CD4-positive, alpha-beta T cell treated with Interleukin-17A for 4 hours (primary cell): ENCODE results near the gene MSLN.
"Not testable (repeated sequence)": the region's sequence is repeated elsewhere in the genome, so short reads cannot be mapped to it uniquely, and the experiment has no call there.

ENCODE experiments used
- DNase-seq: peaks from one replicate; pipeline ENCODE4 v3.0.0-alpha.2; 2020; ENCODE audit warnings: mixed read lengths

MSLN gene

DNA sequence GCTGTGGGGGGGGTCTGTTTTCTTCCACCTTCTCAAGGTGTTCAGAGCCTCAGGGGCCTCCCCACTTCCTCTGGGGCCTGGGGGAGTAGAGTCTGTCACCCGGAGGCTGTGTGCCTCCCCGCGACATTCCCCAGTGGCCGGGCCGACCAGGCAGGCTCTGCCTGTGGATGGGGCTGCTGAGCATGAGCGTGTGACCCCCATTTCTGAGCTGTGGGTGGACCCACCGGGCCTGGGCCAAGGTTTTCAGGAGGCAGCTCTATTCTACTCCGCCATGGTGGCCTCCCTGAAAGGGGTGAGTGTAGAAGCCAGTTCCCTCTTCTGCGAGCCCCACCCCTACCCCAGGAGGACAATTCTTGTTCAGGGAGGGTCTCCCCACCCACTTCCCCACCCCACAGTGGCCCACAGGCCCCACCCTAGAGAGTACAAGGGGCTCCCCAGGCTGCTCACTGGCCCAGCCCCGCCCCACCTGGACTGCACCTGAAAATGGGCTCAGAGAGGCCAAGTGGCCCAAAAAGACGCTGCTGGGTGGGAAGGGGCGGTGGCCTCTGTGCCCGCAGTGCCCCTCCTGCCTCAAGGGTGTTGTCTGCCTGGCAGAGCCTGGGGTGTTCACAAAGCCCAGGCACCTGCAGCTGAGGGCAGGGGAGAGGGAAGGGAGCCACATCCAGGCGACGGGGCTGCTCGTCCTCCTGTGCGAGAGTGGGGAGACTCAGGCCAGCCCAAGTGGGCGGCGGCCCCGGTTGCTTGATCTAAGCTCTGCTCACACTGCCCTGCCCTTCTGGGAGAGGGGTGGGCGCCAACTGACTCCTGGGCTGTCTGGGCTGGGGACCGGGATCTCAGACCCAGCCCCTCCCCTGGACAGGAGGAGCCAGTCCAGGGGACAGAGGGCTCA lies 1.3 kb downstream of the MSLN start:
- no peak for DNase-seq

DNA sequence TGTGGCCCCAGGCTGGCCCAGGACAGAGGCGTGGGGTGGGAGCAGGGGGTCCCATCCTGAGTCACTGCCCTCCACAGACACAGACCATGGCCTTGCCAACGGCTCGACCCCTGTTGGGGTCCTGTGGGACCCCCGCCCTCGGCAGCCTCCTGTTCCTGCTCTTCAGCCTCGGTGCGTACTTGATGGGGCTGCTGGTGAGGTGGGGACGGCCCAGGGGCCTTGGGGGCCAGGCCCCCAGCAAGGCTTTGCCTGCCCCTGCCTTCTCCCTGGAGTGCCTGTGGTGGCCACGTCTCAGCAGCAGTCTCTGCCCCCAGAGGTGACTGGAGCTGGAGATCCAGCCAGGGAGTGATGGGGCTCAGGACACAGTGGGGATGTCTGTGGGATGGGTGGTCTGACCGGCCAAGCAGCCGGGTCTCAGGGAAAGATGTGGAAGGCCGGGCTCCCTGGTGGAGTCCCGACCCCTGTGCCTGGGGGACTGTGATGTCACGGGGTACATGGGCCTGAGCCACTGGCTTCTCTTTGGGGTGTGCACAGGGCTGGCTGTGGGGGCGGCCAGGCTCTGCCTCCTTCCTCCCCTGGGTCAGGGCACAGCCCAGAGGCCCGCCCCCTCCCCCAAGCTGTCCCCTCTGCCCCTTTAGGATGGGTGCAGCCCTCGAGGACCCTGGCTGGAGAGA lies 2.2 kb downstream of the MSLN start:
- DNase-seq: no peak

DNA sequence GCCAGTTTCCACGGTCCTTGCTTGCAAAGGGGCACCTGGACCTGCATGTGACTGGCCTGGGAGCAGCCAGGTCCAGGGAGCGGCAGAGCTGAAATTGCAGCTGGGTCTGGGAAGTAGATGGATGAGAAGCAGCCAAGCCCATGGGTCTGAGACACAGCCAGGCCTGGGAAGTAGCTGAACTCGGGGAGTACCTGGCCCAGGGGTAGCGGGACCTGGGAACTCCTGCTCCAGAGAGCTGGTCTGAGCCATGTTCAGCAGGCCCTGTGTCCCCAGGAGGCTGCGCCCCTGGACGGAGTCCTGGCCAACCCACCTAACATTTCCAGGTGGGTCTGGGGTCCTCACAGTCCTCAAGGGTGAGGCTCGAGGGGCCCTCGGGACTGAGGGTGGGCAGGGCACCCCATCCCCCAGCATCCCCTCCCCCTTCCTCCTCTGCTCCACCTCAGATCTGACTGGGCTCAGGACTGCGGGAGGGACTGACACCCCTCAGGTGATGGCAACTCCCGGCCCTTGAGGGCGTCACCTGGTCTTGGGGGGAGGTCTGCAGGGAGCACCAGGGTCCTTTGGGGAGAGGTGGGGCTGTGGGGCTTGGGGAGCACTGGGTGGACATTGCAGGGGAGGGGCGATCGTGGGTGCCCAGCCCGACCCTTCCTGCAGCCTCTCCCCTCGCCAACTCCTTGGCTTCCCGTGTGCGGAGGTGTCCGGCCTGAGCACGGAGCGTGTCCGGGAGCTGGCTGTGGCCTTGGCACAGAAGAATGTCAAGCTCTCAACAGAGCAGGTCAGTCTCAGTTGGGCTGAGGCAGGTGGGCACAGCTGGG lies 3.0 kb downstream of the MSLN start:
- no peak for DNase-seq

DNA sequence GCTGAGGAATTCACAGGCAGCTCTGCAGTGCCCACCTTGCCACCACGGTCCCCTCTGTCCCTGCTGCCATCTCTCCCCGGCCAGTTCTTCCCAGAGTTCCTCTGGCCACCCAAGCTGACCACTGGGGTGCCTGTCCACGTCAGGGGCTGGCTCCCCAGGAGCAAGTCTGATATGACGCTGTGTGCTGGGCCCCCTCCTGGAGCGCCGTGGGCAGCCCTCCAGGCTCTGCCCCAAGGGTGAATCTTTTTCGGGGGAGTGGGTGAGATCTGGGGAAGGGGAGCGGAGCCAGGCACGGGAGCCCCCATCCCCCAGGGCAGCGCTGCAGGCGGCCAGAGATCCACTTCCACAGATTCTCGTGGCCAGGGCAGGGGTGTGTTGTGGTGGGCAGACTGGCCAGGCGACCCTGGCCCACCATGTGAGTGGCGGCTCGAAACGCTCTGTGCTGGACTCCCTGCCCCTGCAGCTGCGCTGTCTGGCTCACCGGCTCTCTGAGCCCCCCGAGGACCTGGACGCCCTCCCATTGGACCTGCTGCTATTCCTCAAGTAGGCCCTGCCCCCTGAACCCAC lies 3.7 kb downstream of the MSLN start:
- no peak for DNase-seq

DNA sequence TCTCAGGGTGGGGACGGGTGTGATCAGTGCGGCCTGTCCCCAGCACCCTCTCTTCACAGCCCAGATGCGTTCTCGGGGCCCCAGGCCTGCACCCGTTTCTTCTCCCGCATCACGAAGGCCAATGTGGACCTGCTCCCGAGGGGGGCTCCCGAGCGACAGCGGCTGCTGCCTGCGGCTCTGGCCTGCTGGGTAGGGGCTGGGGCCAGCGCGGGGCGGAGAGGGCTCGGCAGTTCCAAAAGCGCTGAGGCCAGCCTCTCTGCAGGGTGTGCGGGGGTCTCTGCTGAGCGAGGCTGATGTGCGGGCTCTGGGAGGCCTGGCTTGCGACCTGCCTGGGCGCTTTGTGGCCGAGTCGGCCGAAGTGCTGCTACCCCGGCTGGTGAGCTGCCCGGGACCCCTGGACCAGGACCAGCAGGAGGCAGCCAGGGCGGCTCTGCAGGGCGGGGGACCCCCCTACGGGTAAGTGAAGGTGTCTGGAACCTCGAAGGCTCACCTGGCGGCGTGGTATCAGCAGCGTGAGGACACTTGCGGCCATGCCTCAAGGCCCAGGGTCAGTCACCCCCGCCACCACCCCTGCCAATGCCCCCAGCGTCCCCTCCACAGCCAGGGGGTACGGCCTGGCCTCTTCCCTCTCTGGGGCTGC lies 4.4 kb downstream of the MSLN start:
- DNase-seq: no peak

DNA sequence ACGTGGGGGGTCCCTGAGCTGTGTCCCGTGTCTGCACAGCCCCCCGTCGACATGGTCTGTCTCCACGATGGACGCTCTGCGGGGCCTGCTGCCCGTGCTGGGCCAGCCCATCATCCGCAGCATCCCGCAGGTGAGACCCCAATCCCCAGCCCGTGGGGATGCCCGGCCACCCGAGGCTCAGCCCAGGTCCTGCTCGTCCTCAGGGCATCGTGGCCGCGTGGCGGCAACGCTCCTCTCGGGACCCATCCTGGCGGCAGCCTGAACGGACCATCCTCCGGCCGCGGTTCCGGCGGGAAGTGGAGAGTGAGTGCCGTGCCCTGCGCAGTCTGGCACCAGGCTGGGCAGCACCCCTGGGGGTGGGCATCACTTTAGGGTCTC lies 4.9 kb downstream of the MSLN start:
- no peak for DNase-seq

DNA sequence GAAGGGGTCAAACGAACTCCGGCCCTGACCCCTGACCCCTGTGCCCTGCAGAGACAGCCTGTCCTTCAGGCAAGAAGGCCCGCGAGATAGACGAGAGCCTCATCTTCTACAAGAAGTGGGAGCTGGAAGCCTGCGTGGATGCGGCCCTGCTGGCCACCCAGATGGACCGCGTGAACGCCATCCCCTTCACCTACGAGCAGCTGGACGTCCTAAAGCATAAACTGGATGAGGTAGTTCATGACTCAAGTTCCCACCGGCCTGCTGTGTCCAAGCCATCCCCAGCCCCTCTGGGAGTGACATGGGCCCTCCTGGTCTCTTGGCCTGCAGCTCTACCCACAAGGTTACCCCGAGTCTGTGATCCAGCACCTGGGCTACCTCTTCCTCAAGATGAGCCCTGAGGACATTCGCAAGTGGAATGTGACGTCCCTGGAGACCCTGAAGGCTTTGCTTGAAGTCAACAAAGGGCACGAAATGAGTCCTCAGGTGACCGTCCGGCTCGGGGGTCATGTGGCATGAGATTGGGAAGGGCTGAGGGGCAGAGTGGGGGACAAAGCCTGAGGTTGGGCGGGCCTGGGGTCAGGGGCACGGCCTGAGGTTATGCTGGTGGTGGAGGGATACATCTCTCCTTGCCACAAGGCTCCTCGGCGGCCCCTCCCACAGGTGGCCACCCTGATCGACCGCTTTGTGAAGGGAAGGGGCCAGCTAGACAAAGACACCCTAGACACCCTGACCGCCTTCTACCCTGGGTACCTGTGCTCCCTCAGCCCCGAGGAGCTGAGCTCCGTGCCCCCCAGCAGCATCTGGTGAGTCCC lies 5.7 kb downstream of the MSLN start:
- no peak for DNase-seq

DNA sequence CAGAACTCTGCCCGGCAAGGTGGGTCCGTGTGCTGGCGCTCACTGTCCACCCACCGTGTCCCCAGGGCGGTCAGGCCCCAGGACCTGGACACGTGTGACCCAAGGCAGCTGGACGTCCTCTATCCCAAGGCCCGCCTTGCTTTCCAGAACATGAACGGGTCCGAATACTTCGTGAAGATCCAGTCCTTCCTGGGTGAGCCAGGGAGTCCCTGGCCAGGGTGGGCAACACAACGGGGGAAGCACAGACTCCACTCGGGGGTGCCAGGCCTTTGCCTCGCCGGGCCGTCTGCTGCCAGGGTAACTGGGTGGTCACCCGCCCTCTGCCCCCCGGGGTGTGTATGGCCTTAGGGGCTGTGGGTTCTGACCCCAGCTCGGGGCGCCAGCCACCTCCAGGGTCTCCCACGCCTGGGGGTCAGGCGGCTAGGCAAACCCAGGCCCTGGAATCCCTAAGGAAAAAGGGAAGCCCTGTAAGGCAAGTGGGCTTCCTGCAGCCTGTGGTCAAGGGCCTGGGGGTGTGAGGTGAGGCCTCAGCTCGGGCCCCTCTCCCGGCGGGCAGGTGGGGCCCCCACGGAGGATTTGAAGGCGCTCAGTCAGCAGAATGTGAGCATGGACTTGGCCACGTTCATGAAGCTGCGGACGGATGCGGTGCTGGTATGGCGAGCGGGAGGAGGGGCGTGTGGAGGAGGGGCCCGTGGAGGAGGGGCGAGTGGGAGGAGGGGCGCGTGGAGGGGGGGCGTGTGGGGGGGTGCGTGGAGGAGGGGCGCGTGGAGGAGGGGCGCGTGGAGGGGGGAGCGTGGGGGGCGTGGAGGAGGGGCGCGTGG lies 6.5 kb downstream of the MSLN start:
- DNase-seq: no peak

DNA sequence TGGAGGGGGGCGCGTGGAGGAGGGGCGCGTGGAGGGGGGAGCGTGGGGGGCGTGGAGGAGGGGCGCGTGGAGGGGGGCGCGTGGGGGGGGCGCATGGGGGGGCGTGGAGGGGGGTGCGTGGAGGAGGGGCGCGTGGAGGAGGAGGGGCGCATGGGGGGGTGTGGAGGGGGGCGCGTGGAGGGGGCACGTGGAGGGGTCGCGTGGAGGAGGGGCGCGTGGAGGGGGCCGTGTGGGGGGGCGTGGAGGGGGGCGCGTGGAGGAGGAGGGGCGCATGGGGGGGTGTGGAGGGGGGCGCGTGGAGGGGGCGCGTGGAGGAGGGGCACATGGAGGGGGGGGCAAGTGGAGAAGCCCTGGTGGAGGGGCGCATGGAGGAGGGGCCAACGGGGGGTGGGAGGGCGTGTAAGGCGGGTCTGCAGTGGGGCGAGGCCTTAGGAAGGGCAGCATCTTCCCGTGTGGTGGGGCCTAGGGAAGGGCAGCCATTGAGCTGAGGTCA lies 7.3 kb downstream of the MSLN start:
- no peak for DNase-seq

DNA sequence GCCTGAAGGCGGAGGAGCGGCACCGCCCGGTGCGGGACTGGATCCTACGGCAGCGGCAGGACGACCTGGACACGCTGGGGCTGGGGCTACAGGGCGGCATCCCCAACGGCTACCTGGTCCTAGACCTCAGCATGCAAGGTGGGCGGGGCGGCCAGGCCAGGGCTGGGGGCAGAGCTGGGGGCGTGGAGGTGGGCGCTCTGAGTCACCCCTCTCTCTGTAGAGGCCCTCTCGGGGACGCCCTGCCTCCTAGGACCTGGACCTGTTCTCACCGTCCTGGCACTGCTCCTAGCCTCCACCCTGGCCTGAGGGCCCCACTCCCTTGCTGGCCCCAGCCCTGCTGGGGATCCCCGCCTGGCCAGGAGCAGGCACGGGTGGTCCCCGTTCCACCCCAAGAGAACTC lies 7.9 kb downstream of the MSLN start:
- DNase-seq: no peak

DNA sequence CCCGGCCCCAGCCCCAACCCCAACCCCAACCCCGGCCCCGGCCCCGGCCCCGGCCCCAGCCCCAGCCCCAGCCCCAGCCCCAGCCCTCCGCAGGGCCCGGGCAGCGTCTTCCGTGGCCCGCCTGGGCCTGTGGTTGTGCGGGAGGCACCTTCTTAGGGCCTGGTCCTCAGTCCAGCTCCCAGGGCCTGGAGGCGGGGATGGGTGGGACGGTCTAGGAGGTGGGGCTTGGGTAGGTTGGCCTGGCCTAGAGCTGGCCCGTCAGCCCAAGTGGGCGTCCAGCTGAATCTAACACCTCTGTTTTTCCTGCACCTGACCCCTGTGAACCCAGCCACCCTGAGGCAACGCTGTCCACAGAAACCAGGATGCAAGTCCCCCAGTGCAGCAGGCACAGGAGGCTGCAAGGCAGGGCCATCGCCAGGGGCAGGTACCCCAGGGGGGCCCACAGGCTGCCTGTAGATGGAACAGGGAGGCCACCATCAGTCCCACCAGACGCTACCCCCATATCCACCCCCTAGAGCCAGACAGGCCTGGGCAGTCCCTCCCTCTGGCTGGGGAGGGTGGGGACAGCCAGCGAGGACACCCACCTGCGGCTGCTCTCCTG lies 8.8 kb downstream of the MSLN start:
- DNase-seq: no peak

DNA sequence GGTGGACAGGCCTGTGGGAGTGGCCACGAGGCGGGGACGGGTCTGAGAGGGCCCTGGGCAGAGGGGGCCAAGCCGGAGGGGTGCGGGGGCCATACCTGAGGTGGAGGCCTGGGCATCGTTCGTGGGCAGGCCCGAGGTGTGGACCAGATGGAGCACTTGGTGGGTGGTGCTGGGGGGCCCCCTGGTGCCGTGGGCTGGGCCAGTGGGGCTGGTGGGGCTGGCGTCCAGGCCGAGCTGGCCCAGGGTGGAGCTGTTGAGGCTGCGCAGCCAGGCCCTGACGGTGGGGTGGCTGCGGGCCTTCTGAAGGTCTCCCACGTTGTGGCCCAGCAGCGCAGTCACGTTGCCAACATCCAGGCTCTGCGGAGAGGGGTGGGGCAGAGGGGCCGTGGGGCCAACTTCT lies 9.4 kb downstream of the MSLN start:
- no peak for DNase-seq

DNA sequence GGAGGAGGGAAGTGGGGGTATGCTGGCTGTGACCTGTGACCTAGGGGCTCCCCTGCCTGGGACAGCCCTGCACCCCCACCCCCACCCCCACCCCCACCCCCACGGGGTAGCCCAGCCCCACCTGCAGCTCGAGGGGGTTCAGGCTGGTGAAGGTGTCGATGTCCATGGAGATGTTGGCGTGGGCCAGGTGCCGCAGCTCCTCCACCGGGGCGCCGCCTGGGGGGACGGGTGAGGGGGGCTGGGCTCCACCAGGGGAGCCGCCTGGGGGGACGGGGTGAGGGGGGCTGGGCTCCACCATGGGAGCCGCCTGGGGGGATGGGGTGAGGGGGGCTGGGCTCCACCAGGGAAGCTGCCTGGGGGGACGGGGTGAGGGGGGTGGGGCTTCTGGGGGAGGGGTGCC lies 9.9 kb downstream of the MSLN start:
- DNase-seq: no peak

DNA sequence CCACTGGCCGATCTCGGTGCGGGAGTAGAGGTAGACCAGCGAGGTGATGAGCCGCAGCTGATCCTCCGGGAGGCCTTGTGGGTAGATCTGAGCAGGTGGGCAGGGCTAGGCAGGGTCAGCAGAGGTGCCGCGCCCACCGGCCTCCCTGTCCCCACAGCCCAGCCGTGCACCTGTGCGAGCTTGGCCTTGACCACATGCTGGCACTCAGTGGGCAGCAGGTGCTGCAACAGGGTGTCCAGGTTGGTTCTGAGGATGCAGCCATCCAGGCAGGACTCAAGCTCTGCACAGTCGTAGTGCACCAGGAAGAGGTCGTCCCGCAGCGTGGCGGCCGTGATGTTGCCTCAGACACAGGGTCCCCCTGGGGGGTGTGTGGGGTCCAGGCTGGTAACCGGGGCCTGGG lies 12.4 kb downstream of the MSLN start:
- DNase-seq: no peak

DNA sequence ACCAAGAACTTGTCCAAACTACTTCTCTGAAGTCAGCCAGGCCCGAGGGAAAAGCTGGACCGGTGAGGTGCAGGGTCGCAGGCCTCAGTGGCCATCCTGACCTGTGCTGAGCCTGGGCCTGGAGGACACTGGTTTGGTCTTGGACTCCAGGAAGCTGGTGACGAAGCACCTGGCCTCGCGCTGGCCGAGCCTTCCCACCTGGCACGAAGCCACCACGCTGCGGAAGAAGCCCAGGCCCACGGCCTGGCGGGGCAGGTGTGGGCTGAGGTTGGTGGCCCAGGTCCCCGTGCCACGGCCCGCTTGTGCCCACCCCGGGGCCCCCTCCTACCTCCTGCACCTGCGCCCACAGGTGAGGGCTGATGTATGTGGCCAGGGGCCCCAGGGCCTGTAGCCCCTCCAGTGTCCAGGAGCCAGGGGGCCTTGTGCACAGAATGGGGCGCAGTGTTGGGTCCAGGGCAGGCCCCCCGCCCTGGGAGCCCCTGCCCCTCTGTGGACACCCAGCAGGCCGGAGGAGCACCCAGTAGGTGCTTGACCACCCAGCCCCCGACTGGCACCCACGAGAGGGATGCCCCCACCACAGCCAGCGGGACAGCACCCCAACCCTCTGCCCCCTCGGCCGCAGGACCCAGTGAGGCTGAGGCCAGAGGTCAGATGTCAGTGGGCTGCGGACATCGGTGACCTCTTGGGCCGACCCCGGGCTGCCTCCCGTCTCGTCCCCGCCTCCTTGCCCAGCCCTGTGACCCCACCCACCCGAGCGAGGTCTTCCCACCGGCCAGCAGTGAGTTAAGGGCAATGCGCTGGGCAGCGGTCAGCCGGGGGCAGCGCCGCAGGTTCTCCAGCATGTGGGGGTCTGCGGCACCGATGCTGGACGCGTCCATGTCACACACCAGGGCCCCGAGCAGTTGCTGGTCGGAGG lies 13.8 kb downstream of the MSLN start:
- DNase-seq: no peak

DNA sequence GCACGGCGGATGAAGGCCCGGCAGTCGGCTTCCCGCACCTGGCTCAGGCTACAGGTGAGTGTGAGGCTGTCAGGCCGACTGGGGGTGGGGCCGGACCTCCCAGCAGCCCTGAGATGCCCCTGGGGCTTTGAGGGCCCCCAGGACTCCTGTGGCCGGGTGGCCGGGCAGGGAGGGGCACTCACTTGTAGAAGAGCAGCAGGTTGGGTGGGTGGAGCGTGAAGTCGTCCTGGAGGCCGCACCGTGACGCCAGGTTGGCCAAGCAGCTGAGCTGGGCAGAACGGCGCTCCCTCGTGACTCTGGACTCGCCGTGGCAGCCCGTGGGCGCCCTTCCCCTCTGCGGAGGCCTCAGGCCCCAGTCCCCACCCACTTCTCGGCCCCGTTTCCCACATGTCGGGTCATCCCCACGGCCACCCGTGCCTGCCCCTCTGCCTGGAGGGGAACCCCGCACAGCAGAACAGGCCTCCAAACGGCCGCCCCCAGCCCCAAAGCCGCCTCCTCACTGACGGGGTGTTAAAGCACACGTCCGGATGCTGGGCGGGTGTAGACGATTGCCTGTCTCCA lies 14.8 kb downstream of the MSLN start:
- DNase-seq: no peak

DNA sequence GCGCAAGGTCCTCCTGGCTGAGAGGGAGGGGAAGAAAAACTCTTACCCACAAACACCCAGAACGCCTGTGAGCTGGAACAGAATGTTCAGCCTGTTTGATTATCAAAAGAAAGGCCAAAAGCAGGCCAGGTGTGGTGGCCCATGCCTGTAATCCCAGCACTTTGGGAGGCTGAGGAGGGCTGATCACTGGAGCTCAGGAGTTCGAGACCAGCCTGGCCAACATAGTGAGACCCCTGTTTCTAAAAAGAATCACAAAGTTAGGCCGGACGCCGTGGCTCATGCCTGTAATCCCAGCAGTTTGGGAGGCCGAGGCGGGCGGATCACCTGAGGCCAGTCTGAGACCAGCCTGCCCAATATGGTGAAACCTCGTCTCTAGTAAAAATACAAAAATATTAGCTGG lies 15.8 kb downstream of the MSLN start:
- DNase-seq: not testable (repeated sequence)

DNA sequence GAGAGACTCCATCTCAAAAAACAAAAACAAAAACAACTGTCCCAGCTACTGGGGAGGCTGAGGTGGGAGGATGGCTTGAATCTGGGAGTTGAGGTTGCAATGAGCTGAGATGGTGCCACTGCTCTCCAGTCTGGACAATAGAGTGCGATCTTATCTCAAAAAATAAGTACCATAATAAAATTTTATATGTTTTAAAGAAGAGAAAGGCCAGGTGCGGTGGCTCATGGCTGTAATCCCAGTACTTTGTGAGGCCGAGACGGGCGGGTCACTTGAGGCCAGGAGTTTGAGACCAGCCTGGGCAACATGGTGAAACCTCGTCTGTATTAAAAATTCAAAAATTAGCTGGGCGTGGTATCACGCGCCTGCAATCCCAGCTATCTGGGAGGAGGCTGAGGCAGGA lies 16.3 kb downstream of the MSLN start:
- no peak for DNase-seq

DNA sequence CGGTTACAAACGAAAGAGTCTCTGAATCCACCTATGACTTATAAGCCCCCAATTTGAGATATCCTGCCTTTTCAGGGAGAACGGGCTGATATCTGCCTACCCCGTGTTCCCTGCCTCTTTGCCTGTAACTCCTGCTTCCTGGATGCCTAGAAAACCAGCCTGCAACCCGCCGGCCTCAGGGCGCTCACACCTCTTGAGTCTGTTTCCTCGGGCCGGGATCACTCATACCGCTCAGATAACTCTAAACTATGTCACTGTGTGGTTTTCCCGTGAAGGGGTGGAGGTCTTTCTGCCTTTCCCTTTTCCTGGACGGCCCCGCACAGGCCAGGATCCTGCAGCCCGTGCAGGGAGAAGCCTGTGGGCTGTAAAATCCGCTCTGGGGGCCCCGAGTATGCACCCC lies 17.3 kb downstream of the MSLN start:
- DNase-seq: no peak
